Measurements from ENCODE around the gene SIK2. TPM values are rescaled to one million over a fixed set of nuclear protein-coding genes. Genes with fewer than 3 reads are reported as not detected.
"Not testable (repeated sequence)": the region's sequence is repeated elsewhere in the genome, so short reads cannot be mapped to it uniquely, and the experiment has no call there.

Gene SIK2
- total RNA-seq, 1 donor from 2014 or later: 43.0 TPM

- DNase-seq (ENCODE audit: low spot score, unreplicated experiment): no peak
- Mint-ChIP-seq H3K36me3 (ENCODE audit: insufficient read depth) (peaks cover 16% of the 10 kb centered on the region), H3K9me3 (ENCODE audit: low read depth) (no peaks in the 10 kb centered on the region), H3K27me3 (no peaks in the 10 kb centered on the region), H3K27ac (peak overlapping the region; percentile 99), H3K4me1 (ENCODE audit: low read depth) (peaks cover 27% of the 10 kb centered on the region), H3K4me3 (ENCODE audit: low read depth) (peak overlapping the region; percentile 99)
- no peak for TF ChIP-seq CTCF (IDR thresholded peaks at IDR 0.05; ENCODE audit: unreplicated experiment)
Observed at GRCh38 chr11:111766834-111767142, 164.5 kb downstream of the SIK2 start.

GRCh38 chr11:111770581-111771134 is 168.4 kb downstream of the SIK2 start:
- TF ChIP-seq CTCF (IDR thresholded peaks at IDR 0.05; ENCODE audit: unreplicated experiment): no peak
- Mint-ChIP-seq H3K4me3 (ENCODE audit: low read depth) (no peak overlapping the region), H3K9me3 (ENCODE audit: low read depth) (no peaks in the 10 kb centered on the region), H3K27me3 (no peaks in the 10 kb centered on the region), H3K4me1 (ENCODE audit: low read depth) (peaks cover 10% of the 10 kb centered on the region), H3K36me3 (ENCODE audit: insufficient read depth) (no peaks in the 10 kb centered on the region), H3K27ac (no peak overlapping the region)
- DNase-seq (ENCODE audit: low spot score, unreplicated experiment): no peak

GRCh38 chr11:111771205-111771604 is 169.0 kb downstream of the SIK2 start:
- not testable (repeated sequence) for H3K27me3 Mint-ChIP-seq; H3K4me3 Mint-ChIP-seq (ENCODE audit: low read depth); DNase-seq (ENCODE audit: low spot score, unreplicated experiment); H3K27ac Mint-ChIP-seq; H3K36me3 Mint-ChIP-seq (ENCODE audit: insufficient read depth); H3K9me3 Mint-ChIP-seq (ENCODE audit: low read depth)
- H3K4me1 Mint-ChIP-seq (ENCODE audit: low read depth): peaks cover 10% of the 10 kb centered on the region

GRCh38 chr11:111772535-111772934 is 170.3 kb downstream of the SIK2 start:
- no peak overlapping the region for H3K4me3 Mint-ChIP-seq (ENCODE audit: low read depth)
- no peak for DNase-seq (ENCODE audit: low spot score, unreplicated experiment)
- H3K9me3 Mint-ChIP-seq (ENCODE audit: low read depth): no peaks in the 10 kb centered on the region
- no peaks in the 10 kb centered on the region for H3K36me3 Mint-ChIP-seq (ENCODE audit: insufficient read depth)
- H3K27ac Mint-ChIP-seq: no peak overlapping the region
- no peak for TF ChIP-seq CTCF (IDR thresholded peaks at IDR 0.05; ENCODE audit: unreplicated experiment)
- H3K4me1 Mint-ChIP-seq (ENCODE audit: low read depth): peaks cover 8% of the 10 kb centered on the region
- no peaks in the 10 kb centered on the region for H3K27me3 Mint-ChIP-seq

GRCh38 chr11:111774955-111775710 is 172.9 kb downstream of the SIK2 start:
- no peak for DNase-seq (ENCODE audit: low spot score, unreplicated experiment)
- H3K4me3 Mint-ChIP-seq (ENCODE audit: low read depth): no peak overlapping the region
- no peaks in the 10 kb centered on the region for H3K36me3 Mint-ChIP-seq (ENCODE audit: insufficient read depth)
- H3K9me3 Mint-ChIP-seq (ENCODE audit: low read depth): no peaks in the 10 kb centered on the region
- H3K4me1 Mint-ChIP-seq (ENCODE audit: low read depth): peaks cover 18% of the 10 kb centered on the region
- no peak overlapping the region for H3K27ac Mint-ChIP-seq
- no peaks in the 10 kb centered on the region for H3K27me3 Mint-ChIP-seq
- TF ChIP-seq CTCF (IDR thresholded peaks at IDR 0.05; ENCODE audit: unreplicated experiment): no peak

Data from progenitor cell of endocrine pancreas (in vitro differentiated cells).